Measurements from ENCODE around the gene CIITA. TPM values are rescaled to one million over a fixed set of nuclear protein-coding genes. Genes with fewer than 3 reads are reported as not detected.

Gene CIITA
- total RNA-seq, 3 donors from 2014 or later: 5.8 to 16.0 (median 9.1) TPM

- no peak for TF ChIP-seq CTCF (IDR thresholded peaks at IDR 0.05)
Observed at GRCh38 chr16:10957771-10958482, 80.9 kb downstream of the CIITA start.

GRCh38 chr16:10959161-10959560 is 82.2 kb downstream of the CIITA start:
- ATAC-seq (no peak), DNase-seq (no peak)
- Histone ChIP-seq H3K4me1 (ENCODE audit: low read depth) (no peaks in the 10 kb centered on the region), H3K4me3 (no peak overlapping the region), H3K9me3 (no peaks in the 10 kb centered on the region), H3K36me3 (ENCODE audit: low read depth) (no peaks in the 10 kb centered on the region)
- TF ChIP-seq CTCF (IDR thresholded peaks at IDR 0.05): no peak
- intact Hi-C loops (cut with DNase I, micrococcal nuclease): no loop called here

More at GRCh38 chr16:10957771-10958482, 80.9 kb downstream of the CIITA start:
- intact Hi-C loops (cut with DNase I, micrococcal nuclease): no loop called here
- Histone ChIP-seq H3K4me3 (no peak overlapping the region), H3K9me3 (no peaks in the 10 kb centered on the region), H3K36me3 (ENCODE audit: low read depth) (no peaks in the 10 kb centered on the region), H3K4me1 (ENCODE audit: low read depth) (no peaks in the 10 kb centered on the region)
- DNase-seq (no peak), ATAC-seq (no peak)

- TF ChIP-seq CTCF (IDR thresholded peaks at IDR 0.05): no peak
- DNase-seq: no peak
- ATAC-seq: no peak
- Histone ChIP-seq H3K9me3 (no peaks in the 10 kb centered on the region), H3K4me1 (ENCODE audit: low read depth) (no peaks in the 10 kb centered on the region), H3K36me3 (ENCODE audit: low read depth) (no peaks in the 10 kb centered on the region), H3K4me3 (no peak overlapping the region)
- intact Hi-C loops (cut with DNase I, micrococcal nuclease): no loop called here
Observed at GRCh38 chr16:10961231-10961630, 84.2 kb downstream of the CIITA start.

- Histone ChIP-seq H3K36me3 (ENCODE audit: low read depth) (no peaks in the 10 kb centered on the region), H3K4me1 (ENCODE audit: low read depth) (no peaks in the 10 kb centered on the region), H3K9me3 (no peaks in the 10 kb centered on the region), H3K4me3 (no peak overlapping the region)
- ATAC-seq (peak; percentile 92), DNase-seq (peak; percentile 82 to 89 (median 87))
- peak; percentile 76 for TF ChIP-seq CTCF (IDR thresholded peaks at IDR 0.05)
- intact Hi-C loops (cut with DNase I, micrococcal nuclease): no loop called here
Observed at GRCh38 chr16:10964039-10964890, 87.3 kb downstream of the CIITA start.

- Histone ChIP-seq H3K9me3 (no peaks in the 10 kb centered on the region), H3K4me3 (no peak overlapping the region), H3K36me3 (ENCODE audit: low read depth) (no peaks in the 10 kb centered on the region), H3K4me1 (ENCODE audit: low read depth) (no peaks in the 10 kb centered on the region)
- DNase-seq (no peak), ATAC-seq (peak; percentile 48)
- intact Hi-C loops (cut with DNase I, micrococcal nuclease): loop anchor here in 1 of 2 donors (5.0 kb wide), 1 partner anchor 392 kb away; no protein-coding TSS in a partner anchor
- TF ChIP-seq CTCF (IDR thresholded peaks at IDR 0.05): no peak
Observed at GRCh38 chr16:10964891-10965326, 87.9 kb downstream of the CIITA start.

Measured in mucosa of descending colon (tissue), 3 donors.